Breast epithelium (tissue), 4 donors: Measurements from ENCODE around the gene LRG1. TPM values are rescaled to one million over a fixed set of nuclear protein-coding genes. Genes with fewer than 3 reads are reported as not detected.

Experiments used
- DNase-seq, 2 donors: peaks; one replicate each; pipeline ENCODE4 v3.0.0-alpha.2; 2019; ENCODE audit warnings: low spot score in 2 of 2
- H3K27ac ChIP-seq, 2 donors: fragments of 200-600 bp; sonication (generic) in 1 of 2; one replicate each; pipeline ENCODE4 v1.5.1; 2016 to 2019; ENCODE audit warnings: mild to moderate bottlenecking in 1 of 2
- H3K27me3 ChIP-seq, 2 donors: fragments of 200-600 bp; sonication (generic) in 1 of 2; one replicate each; pipeline versions ENCODE4 v1.5.1 to v1.6.0; 2017 to 2019; ENCODE audit warnings: control low read depth in 1 of 2, mild to moderate bottlenecking in 1 of 2
- H3K36me3 ChIP-seq: fragments of 200-600 bp; one replicate; pipeline ENCODE4 v1.5.1; 2019
- H3K4me1 ChIP-seq, 2 donors: fragments of 200-600 bp; sonication (generic); one replicate each; pipeline ENCODE4 v1.5.1; 2016 to 2019; ENCODE audit warnings: control low read depth in 1 of 2
- H3K4me3 ChIP-seq, 3 donors: fragments of 200-600 bp; sonication (generic); 1 replicate in 2 of 3; 2 replicates in 1 of 3; pipeline ENCODE4 v1.5.1; 2016 to 2019; ENCODE audit warnings: mild to moderate bottlenecking in 3 of 3, moderate library complexity in 2 of 3
- H3K9me3 ChIP-seq, 2 donors: fragments of 200-600 bp; sonication (generic) in 1 of 2; one replicate each; pipeline ENCODE4 v1.5.1; 2016 to 2019; ENCODE audit warnings: control low read depth in 1 of 2
- CTCF ChIP-seq, 3 donors: fragments of 450-650 bp; IDR thresholded peaks; one replicate each; pipeline ENCODE4 v1.5.1; 2016 to 2017; ENCODE audit warnings: antibody characterized with exemption in 3 of 3, mild to moderate bottlenecking in 3 of 3, moderate library complexity in 3 of 3
- POLR2A ChIP-seq: fragments of 450-650 bp; IDR thresholded peaks from one replicate; pipeline ENCODE4 v1.6.1; 2016; ENCODE audit warnings: antibody characterized with exemption, mild to moderate bottlenecking, moderate library complexity
- POLR2AphosphoS5 ChIP-seq, 3 donors: sonication (generic); formaldehyde crosslinking; IDR thresholded peaks; one replicate each; pipeline ENCODE4 v1.6.1; 2017; ENCODE audit warnings: antibody characterized with exemption in 3 of 3
- intact Hi-C: fragments of 100-400 bp; cut with DNase I; formaldehyde crosslinking; loops from one replicate; pipeline ENCODE4 v1.15.1; 2023; ENCODE audit warnings: low total_unique reads
- total RNA-seq, 3 donors: library from RNA; depleted of rRNA; stranded (reverse); fragments of >200 nt; gene quantifications; one replicate each; pipeline ENCODE4 v1.1.0, GENCODE V29; 2016

The LRG1 gene
- total RNA-seq, 3 donors from 2014 or later: 0.64 to 14.7 (median 5.7) TPM

- H3K4me3 ChIP-seq: peak overlapping the region in 2 of 3 donors; percentile 28 to 61
- no peaks in the 10 kb centered on the region for H3K27me3 ChIP-seq
- H3K4me1 ChIP-seq: peaks cover 7 to 10% of the 10 kb centered on the region in 2 donors
- no peaks in the 10 kb centered on the region for H3K36me3 ChIP-seq
- H3K27ac ChIP-seq: peak overlapping the region; percentile 72 to 88
- H3K9me3 ChIP-seq: no peaks in the 10 kb centered on the region
- intact Hi-C loops: no loop called here
- no peak for DNase-seq
- no peak for TF ChIP-seq POLR2A
- no peak for TF ChIP-seq POLR2AphosphoS5 (IDR thresholded peaks at IDR 0.05)
- TF ChIP-seq CTCF (IDR thresholded peaks at IDR 0.05): no peak
These were observed 22.3 kb downstream of the LRG1 start for GRCh38 chr19:4517451-4518057.

GRCh38 chr19:4516939-4517300, 22.9 kb downstream of the LRG1 start:
- Histone ChIP-seq H3K4me3 (peak overlapping the region in 1 of 3 donors; percentile 28), H3K36me3 (no peaks in the 10 kb centered on the region), H3K27me3 (no peaks in the 10 kb centered on the region), H3K27ac (peak overlapping the region in 1 of 2 donors; percentile 88), H3K4me1 (peaks cover 7 to 10% of the 10 kb centered on the region in 2 donors), H3K9me3 (no peaks in the 10 kb centered on the region)
- DNase-seq: no peak
- intact Hi-C loops: no loop called here
- TF ChIP-seq POLR2A (no peak), CTCF (IDR thresholded peaks at IDR 0.05) (no peak), POLR2AphosphoS5 (IDR thresholded peaks at IDR 0.05) (no peak)

GRCh38 chr19:4516199-4516938, 23.5 kb downstream of the LRG1 start:
- Histone ChIP-seq H3K36me3 (no peaks in the 10 kb centered on the region), H3K9me3 (no peaks in the 10 kb centered on the region), H3K27me3 (no peaks in the 10 kb centered on the region), H3K4me1 (peaks cover 7 to 10% of the 10 kb centered on the region in 2 donors), H3K4me3 (peak overlapping the region in 1 of 3 donors; percentile 28), H3K27ac (peak overlapping the region in 1 of 2 donors; percentile 88)
- TF ChIP-seq CTCF (IDR thresholded peaks at IDR 0.05) (no peak), POLR2AphosphoS5 (IDR thresholded peaks at IDR 0.05) (no peak), POLR2A (no peak)
- no peak for DNase-seq
- intact Hi-C loops: no loop called here

- no peaks in the 10 kb centered on the region for H3K9me3 ChIP-seq
- H3K27me3 ChIP-seq: no peaks in the 10 kb centered on the region
- no peak overlapping the region for H3K4me3 ChIP-seq
- TF ChIP-seq CTCF (IDR thresholded peaks at IDR 0.05): no peak
- no peak for TF ChIP-seq POLR2A
- no peak for TF ChIP-seq POLR2AphosphoS5 (IDR thresholded peaks at IDR 0.05)
- H3K27ac ChIP-seq: no peak overlapping the region
- DNase-seq: no peak
- H3K4me1 ChIP-seq: peaks cover 7 to 10% of the 10 kb centered on the region in 2 donors
- H3K36me3 ChIP-seq: no peaks in the 10 kb centered on the region
- intact Hi-C loops: no loop called here
These were observed 24.1 kb downstream of the LRG1 start for GRCh38 chr19:4515732-4516131.

- no peak for TF ChIP-seq POLR2AphosphoS5 (IDR thresholded peaks at IDR 0.05)
- TF ChIP-seq CTCF (IDR thresholded peaks at IDR 0.05): no peak
- no peak for TF ChIP-seq POLR2A
- DNase-seq: no peak
- H3K27me3 ChIP-seq: no peaks in the 10 kb centered on the region
- intact Hi-C loops: no loop called here
- no peak overlapping the region for H3K4me3 ChIP-seq
- no peaks in the 10 kb centered on the region for H3K4me1 ChIP-seq
- no peaks in the 10 kb centered on the region for H3K9me3 ChIP-seq
- H3K27ac ChIP-seq: no peak overlapping the region
- no peaks in the 10 kb centered on the region for H3K36me3 ChIP-seq
These were observed 26.6 kb downstream of the LRG1 start for GRCh38 chr19:4513248-4513647.
